Head of caudate nucleus (tissue), 42 donors: ENCODE results near the gene SERGEF.

ENCODE experiments used
- DNase-seq, 42 donors: peaks; one replicate each; pipeline versions ENCODE4 v3.0.0 to v3.0.0-alpha.2; 2020 to 2021; ENCODE audit warnings: mixed read lengths in 7 of 42
- intact Hi-C: fragments of 100-400 bp; cut with DNase I; formaldehyde crosslinking; loops from one replicate; pipeline ENCODE4 v1.15.0; 2022

The SERGEF gene

DNA sequence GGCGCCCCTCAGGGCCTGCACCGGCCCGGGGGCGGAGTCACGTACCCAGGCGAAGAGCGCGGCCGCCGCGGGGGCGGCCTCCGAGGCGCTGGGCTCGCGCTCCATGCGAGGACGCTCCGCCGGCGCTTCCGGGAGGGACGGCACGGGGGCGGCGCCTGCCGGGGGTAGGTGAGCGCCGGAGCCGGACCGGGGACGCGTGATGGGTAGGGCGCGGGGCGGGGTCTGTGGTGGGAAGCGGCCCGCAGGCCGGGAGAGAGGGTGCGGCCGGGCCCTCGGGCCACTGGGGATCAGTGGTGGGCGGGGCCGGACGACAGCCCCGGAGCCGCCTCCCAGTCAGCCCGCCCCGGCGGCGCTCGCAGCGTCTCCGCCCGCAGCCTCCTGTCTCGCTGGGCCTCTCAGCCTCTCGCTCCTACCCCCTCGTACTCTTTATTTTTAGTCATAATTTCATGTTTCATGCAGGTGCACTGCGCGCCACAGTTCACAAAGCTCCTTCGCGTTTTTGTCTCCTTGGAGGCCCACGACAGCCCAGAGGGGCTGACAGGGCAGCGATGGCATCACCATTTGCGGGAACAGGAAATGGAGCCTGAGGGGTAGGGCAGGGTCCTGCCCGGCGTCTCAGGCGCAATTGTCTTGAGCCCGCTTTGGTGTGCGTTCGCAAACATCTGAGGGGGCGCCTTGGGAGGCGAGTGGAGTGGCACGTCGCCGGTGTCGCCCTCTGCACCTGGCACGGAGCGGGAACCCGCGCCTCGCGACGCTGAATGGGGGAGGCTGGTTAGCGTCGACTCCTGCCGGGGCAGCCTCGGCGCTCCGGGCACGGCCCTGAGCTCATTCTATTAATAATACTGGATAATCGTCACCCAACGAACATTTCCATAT lies at the start of gene SERGEF:
Gene SERGEF (minus strand): TSS at position 142 of the 876 bp plus-strand sequence. CDS start 37 bp downstream, at position 105.
- intact Hi-C loops: loop anchor here (5.0 kb wide), 1 partner anchor 94 kb away; the partner anchor contains the start of gene SAAL1
- peak; percentile 35 to 94 (median 84) for DNase-seq

DNA sequence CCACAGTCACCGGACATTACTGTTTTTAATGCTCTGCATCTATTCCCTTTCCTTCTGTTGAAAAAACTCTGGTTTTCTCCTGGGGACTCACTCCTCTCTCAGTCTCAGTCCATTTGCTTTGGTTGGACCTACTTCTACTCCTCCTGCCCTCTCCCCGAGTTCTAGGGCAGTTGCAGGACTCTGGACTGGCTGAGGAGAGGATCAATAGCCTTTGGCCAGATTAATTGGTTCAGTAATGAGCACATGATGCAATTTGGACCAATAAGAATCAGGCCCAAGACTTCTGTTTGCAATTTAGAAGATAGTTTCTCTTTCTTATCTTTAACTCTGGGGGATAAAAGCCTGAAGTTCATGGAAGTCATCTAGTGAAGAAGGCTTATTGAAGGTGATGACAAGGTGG lies 48.5 kb upstream of the SERGEF start:
- intact Hi-C loops: no loop called here
- no peak for DNase-seq

DNA sequence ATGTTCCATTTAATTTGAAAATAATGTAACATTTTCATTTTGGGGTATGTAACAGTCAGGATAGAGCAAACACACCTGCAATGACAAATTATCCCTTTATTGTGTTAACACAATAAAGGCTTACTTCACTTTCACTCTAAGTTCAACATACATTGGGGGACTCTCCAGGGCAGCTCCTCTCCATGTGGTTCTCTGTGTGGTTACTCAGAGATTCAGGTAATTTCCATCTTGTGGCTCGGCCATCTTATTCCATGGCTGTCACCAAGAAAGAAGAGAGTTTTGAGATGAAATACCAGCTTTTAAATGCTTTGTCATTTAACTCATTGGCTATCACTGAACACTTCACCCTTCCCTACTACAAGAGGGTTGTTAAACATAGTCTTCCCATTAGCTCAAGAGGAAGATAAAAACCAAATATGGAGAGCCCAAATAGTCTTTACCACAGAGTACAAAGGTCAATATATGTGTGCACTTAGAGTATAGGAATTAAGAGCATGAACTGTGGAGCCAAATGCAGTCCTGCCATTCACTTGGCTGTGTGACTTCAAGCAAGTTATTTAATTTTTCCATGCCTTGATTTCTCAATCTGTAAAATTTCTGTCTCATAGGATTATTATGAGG lies 43.8 kb upstream of the SERGEF start:
- intact Hi-C loops: no loop called here
- DNase-seq: no peak

DNA sequence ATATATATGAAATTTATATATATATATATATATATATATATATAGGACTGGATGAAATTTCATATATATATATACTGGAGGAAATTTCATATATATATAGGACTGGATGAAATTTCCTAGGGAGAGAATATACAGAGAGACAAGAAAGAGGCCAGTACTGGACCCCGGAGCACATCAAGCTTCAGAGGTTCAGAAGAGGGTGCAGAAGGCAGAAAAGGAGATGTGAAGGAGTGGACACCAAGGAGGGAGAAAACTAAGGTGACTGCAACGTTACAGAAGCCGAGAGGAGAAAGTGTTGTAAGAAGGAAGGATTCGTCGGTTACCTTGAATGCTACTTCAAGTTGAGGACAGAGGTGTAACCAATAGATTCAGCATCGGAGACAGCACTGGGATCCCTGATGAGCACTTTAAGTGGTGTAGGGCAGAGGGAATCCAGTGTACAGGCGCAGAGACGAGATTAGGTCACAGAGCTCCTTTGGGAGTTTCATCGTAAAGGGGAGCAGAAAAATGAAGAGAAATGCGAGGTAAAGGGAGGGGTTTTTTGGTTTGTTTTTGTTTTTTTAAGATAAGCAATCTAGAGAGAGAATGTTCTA lies 41.8 kb upstream of the SERGEF start:
- DNase-seq: no peak
- intact Hi-C loops: no loop called here

DNA sequence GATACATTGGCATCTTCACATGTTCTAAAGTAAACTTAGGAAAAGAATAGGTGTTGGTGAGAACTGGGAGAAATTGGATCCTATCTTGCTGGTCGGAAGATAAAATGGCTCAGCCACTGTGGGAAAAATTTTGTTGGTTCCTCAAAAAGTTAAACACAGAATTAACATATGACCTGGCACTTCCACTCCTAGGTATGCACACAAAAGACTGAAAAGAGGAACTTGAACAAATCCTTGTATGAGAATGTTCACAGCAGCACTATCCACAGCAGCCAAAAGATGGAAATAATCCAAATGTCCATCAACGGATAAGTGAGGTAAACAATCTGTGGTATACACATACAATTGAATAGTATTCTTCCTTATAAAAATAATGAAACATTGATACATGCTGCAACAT lies 38.0 kb upstream of the SERGEF start:
- intact Hi-C loops: no loop called here
- DNase-seq: no peak

DNA sequence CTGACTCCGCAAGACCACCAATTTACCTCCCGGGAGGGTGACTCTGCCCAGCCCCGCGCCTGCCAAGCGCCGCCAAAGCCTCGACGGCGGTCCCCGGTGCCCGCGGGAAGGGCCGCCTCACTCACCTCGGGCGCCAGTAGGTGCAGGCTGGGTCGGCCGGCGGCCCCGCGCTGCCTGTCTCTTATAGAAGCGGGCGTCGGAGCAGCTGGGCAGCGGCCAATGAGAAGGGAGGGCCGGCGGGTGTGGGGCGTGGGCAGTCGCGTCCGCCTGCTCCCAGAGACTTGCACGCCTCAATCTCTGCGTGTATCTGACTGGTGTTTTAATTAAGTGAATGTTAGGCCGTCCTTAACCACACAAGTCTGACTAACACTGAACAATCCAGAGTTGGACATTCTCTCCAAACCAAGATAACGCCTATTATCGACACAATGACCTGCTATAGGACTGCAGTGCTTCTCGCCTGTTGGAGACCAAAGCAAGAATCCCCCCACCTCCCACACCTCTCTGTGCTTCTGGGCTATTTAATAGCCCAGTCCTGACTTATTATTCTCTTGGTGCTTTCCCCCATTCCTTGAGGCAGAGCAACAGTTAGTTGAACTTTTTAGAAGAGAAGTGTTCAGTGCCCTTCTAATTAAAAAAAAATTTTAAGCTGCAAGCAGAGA lies 33.4 kb upstream of the SERGEF start, which contains the start of gene TPH1:
Gene TPH1 (minus strand): TSS at position 154 of the 662 bp plus-strand sequence. CDS start 5,507 bp downstream, outside the sequence.
- DNase-seq: peak in 2 of 42 donors; percentile 7 to 12
- intact Hi-C loops: no loop called here

DNA sequence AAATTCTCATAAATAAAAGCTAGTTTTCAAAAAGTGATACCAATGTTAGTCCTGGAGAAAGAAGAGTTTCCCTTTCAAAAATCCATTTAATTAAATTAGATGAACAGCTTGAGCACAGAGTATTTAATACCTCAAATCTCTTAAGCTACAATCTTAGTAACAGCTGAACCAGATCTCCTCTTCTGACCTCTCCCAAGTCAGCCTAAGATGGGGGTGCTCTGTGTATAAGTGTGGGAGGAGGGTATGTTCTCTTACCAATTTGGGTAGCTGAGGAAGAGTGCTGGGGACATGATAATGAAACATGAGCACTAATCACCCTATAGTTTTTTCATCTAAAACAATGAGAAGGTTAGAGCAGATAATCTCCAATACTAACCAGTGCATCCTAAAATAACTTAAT lies 23.6 kb upstream of the SERGEF start:
- intact Hi-C loops: no loop called here
- DNase-seq: no peak

DNA sequence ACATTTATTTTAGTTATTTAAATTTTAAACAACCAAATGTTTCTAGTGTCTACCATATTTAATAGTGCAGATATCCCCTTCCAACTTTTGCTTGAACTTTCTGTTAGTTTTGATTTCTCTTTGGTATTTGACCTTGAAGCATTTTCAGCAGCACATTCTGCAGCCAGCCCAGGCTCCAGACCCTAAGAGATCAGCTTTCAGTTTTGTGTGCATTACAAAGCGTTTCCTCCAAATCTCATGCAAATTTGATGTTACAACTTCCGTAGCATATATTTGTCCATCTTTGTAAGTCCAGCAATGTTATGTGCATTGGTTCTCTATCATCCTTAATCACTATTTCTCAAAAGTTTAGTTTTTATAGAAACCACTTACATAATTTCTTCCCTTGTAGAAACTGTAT lies 14.6 kb upstream of the SERGEF start:
- no peak for DNase-seq
- intact Hi-C loops: no loop called here

DNA sequence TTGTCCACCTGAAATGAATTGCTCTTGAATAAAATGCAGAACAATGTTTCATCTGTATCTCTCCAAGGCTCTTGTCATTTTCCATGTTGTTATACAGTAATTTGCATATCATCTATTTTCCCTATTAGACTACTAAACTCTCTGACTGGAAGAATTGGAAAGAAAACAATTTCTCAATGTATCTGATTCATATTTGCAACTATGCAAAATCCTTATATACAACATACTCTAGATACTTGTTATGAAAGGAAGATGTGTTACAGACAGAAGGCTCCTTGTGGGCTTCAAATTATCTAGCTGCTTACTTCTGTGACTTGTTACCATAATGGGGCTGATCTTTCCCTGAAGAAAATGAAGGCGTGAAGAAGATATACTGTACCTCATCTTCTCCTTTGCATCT lies 9.6 kb upstream of the SERGEF start:
- intact Hi-C loops: no loop called here

DNA sequence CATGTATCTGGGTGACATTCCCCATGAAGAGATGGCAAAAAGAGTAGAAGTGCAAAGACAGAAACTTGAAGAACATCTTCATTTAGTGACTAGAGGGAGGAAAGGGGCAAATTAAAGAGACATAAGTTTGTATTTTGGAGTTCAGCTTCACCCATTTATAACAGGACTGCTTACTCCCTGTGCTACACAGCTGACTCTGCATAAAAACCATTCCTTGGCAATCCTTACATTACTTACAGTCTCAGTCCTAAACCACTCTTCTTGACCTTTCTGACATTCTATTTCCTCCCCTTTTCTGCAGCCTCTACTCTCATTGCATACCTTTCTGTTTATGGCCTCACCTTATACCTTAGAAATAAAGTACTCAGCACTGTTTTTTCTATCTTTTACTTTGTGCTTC lies 6.8 kb upstream of the SERGEF start:
- no peak for DNase-seq
- intact Hi-C loops: no loop called here

More for the DNA sequence above, 9.6 kb upstream of the SERGEF start:
- DNase-seq: no peak

DNA sequence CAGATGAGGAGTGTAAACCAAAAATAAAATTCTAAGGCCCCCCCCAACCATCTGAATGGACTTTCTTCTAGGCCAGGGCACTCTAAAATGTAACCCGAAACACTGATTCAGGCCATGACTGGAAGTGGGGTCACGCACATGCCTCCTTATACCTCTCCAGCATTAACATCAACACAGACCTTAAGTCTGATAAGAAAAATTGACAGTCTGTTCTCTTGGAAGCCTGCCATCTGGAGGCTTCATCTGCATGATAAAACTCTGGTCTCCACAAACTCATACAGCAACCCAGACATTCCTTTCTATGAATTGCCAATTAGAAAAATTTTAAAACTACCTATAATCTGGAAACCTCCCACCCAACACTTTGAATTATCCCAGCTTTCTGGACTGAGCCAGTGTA lies 3.9 kb upstream of the SERGEF start:
- intact Hi-C loops: no loop called here
- no peak for DNase-seq

DNA sequence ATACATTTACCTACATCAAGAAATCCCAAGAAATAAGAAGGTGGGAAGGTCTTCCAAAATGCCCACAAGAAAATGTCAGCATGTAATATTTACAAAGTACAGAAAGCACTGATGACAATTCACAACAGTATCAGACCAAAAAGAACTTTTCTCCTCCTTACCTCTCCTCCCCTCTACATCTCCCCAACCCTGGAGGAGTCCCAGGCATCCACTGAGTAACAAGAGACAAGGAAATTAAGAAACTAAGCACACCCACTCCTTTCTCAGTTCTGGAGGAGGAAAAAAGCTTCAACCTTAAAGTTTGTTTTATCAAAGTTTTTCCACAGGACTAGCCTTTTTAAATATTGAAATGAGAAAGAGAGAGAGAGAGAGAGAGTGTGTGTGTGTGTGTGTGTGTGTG lies 2.0 kb upstream of the SERGEF start:
- peak in 7 of 42 donors; percentile 18 to 52 (median 29) for DNase-seq
- intact Hi-C loops: loop anchor here (5.0 kb wide), 1 partner anchor 92 kb away; the partner anchor contains the start of gene SAAL1

DNA sequence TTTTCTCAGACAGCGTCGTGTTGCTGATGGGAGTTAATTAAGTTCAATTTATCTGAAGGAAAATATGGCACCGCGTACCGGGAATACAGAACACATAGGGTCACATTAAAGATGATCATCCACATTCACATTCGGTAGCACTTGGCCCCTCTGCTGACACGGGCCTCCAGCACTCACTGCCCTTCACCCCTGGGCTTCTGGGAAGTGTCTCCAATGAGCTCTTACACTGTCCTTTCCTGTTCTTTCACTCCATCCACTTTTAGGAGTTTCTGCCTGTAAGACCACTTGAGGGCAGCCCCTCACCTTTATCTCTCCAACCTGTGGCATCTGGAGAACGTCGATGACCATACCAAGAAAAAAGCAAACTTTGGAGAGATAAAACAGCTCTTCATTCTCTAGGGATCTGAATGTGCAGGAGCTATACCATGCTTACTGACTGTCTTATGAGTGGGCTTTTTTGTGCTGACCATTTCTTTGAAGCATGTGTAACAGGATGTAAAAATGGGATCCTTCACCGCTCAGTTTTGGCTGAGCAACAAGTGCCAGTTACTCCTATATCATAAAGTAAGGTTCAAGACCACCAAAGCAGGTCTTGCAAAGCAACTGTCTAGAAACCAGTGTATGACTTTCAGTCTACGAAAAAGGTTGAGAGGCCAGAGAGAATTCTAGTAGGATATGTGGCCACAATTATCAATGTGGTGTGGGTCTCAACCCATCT lies 1.1 kb upstream of the SERGEF start:
- intact Hi-C loops: loop anchor here (5.0 kb wide), 1 partner anchor 93 kb away; the partner anchor contains the start of gene SAAL1
- DNase-seq: peak in 8 of 42 donors; percentile 3 to 48 (median 14)

DNA sequence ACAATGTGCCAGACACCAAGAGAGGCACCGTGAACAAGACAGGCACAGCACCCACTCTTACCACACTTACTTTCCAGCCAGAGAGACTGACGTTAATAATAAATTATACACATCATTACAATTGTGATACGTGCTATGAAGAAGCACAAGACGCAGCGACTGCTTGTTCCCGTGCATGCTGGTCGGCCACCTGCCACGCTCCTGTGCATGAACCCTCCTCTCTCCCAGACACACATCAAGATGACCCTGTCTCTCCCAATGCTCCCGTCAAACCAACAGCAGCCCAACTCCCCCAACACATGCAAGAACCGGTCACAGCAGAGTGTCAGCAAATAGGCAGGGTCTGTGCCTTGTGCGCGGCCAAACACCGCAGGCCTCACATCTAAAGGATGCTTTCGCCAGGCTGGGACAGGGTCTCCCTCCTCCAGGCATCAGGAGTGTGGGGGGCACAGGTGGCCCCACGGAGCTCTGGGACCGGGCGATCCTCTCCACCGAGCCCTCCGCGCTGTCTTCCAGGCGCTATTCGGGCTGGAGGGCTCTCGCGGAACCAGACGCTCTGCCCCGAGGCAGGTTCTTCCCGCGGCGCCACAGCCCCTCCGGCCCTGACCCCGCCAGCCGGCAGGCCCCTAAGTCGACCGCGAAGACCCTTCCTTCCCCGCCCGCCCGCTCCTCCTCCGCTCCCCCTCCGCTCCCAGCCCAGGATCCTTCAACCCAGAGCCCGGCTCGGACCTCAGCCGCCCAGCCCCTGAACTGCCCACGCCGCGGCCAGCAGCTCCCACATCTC lies 533 bp downstream of the SERGEF start:
- intact Hi-C loops: loop anchor here (5.0 kb wide), 1 partner anchor 95 kb away; the partner anchor contains the start of gene SAAL1
- DNase-seq: peak in 40 of 42 donors; percentile 10 to 64 (median 34)

DNA sequence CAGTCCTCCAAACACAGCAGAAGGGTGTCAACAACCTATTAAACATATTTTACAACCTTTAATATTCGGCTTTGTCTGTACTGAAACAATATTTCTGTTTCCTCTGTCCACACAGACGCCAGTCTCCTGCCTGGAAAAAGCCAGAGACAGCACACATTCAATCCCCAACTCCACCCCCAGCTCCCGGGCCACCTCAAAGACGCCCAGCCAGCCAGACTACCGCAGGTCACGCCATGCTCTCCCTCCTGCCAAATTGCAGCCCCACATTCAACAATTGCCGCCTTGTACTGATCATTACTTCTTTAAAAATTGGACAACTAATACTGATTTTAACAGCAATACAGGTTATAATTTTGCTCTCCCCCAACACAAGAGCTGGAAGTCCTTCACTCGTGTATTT lies 1.2 kb downstream of the SERGEF start:
- DNase-seq: peak in 25 of 42 donors; percentile 8 to 55 (median 29)
- intact Hi-C loops: loop anchor here (5.0 kb wide), 1 partner anchor 96 kb away; the partner anchor contains the start of gene SAAL1

DNA sequence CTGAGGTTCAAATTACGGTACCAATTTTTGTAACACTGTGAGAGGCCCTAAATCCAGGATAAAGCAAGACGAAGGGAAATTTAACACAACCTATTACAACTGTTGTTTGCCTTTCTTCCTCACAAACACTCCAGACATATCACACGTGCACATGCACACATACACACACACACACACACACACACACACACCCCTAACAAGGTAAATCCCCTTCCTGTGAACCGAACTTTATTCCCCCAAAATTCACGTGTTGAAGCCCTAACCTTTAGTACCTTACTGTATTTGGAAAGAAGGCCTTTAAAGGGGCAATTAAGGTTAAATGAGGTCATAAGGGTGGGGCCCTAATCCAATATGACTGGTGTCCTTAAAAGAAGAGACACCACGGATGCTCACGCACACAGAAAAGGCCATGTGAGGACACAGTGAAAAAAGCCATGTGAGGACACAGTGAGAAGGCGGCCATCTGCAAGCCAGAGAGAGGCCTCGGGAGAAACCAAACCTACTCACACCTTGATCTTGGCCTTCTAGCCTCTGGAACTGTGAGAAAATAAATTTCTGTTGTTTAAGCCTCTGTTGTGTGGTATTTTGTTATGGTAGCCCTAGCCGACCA lies 1.8 kb downstream of the SERGEF start:
- no peak for DNase-seq
- intact Hi-C loops: loop anchor here (5.0 kb wide), 1 partner anchor 96 kb away; the partner anchor contains the start of gene SAAL1

DNA sequence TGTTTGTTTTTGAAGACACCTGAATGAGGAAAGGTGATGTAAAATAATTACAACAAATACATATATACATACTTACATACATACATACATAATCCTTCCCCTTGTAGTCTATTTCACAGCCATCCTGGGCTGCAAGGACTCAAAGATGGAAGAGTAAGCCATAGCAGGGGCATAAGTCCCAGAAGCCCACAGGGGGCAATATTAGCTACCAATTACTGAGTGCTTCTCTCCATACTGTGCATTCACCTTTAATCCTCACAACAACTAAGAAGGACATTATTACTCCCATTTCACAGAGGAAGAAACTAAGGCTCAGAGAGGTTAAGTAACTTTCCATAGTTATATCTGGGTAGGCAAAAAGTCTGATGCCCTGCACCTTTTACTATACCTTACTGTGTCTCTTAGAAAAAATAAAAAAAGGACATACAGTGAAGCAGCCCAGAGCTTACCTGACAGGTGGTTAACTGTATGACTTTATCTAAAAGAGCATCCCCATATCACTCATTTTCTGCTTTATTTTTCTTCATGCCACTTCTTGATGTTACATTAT lies 2.7 kb downstream of the SERGEF start:
- DNase-seq: no peak
- intact Hi-C loops: loop anchor here (5.0 kb wide), 1 partner anchor 97 kb away; the partner anchor contains the start of gene SAAL1
